ENCODE results near the gene MAGI2. TPM values are rescaled to one million over a fixed set of nuclear protein-coding genes. Genes with fewer than 3 reads are reported as not detected.

Gene MAGI2
- total RNA-seq, 1 donor from 2014 or later = 0.38 TPM

DNA sequence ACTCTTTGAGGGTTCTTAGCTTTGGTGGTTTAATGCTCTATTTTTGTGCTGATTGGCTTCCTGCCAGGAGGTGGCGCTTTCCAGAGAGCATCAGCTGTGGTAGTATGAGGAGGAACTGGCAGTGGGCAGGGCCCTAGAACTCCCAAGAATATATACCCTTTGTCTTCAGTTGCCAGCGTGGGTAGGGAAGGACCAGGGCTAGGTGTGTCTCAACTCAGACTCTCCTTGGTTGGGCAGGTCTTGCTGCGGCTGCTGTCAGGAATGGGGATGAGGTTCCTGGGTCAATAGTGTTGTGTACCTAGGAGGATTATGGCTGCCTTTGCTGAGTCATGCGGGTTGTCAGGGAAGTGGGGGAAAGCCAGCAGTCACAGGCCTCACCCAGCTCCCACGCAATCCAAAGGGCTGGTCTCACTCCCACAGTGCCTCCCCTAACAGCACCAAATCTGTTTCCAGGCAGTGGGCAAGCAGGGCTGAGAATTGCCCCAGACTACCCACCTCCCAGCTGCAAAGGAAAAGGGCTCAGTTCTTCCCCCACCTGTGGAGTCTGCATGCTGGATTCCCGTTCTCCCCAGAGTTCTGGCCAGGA, 1463.4 kb downstream of the MAGI2 start:
- TF ChIP-seq, protein P1, sequence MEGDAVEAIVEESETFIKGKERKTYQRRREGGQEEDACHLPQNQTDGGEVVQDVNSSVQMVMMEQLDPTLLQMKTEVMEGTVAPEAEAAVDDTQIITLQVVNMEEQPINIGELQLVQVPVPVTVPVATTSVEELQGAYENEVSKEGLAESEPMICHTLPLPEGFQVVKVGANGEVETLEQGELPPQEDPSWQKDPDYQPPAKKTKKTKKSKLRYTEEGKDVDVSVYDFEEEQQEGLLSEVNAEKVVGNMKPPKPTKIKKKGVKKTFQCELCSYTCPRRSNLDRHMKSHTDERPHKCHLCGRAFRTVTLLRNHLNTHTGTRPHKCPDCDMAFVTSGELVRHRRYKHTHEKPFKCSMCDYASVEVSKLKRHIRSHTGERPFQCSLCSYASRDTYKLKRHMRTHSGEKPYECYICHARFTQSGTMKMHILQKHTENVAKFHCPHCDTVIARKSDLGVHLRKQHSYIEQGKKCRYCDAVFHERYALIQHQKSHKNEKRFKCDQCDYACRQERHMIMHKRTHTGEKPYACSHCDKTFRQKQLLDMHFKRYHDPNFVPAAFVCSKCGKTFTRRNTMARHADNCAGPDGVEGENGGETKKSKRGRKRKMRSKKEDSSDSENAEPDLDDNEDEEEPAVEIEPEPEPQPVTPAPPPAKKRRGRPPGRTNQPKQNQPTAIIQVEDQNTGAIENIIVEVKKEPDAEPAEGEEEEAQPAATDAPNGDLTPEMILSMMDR (IDR thresholded peaks at IDR 0.05) = no peak
- intact Hi-C loops (cut with micrococcal nuclease) = no loop called here
- Mint-ChIP-seq H3K36me3 (ENCODE audit: low read depth) (no peaks in the 10 kb centered on the region), H3K27ac (no peak overlapping the region), H3K4me3 (no peak overlapping the region), H3K9me3 (no peaks in the 10 kb centered on the region), H3K27me3 (peaks cover 4% of the 10 kb centered on the region), H3K4me1 (no peaks in the 10 kb centered on the region)
- CTCF ChIA-PET = interaction anchor here (0.7 kb wide), 1 partner anchor 9 kb away, joined by 3 read pairs; no protein-coding TSS in a partner anchor
- DNase-seq = no peak
- no peak for ATAC-seq (ENCODE audit: low read depth)
- POLR2A ChIA-PET = interaction anchor here (1.0 kb wide), 1 partner anchor 29 kb away, joined by 3 read pairs; no protein-coding TSS in a partner anchor

DNA sequence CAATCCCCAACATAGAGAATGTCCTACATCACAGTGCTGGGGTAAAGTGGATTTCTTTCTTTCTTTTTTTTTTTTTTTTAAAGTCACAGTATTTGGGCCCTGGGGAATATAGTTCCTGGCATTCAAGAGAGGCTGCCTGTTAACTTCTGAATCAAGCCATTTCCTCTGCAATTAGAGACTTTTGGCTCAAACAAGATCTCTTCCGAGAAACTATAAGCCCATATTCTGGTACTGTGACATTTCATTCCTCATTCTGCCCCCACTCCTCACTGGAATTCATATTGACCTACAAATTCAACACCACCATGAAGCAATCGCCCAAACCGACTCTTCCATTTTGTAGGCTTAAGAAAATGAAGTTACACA, 1467.5 kb downstream of the MAGI2 start:
- Mint-ChIP-seq H3K27me3 (peaks cover 6% of the 10 kb centered on the region), H3K9me3 (no peaks in the 10 kb centered on the region)

DNA sequence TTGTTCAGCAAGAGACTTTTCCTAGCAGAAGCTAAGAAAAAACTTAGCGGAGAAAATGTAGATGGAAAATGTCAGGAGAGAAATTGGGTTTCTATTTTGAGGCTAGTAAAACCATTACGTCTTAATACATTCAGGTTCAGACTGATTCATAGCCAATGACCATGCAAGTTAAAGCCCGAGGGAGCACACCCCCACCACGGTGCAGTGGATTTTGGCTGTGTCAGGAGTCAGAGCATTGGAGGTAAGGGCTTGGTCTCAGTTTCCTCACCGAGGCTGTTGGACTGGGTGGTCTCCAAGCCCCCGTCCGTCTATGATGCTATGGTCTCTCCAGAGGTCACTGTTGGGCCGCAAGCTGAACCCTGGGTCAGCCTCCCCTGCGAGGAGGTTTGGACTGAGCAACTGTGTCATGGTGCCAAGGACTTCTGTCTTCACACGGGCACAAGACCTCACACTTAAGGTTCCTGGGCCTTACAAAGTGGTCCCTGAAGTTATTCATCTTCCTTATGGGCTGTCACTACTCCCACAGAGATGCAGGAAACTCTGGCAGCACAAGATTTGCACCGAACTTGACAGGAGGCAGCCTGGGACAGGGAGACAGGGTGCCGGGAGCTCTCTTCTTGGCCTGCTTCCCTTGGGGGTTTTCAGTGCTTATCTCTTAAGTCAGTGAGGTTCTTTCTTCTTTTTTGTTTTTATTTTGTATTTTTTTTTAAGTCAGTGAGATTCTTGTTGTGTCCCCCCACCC, 1468.1 kb downstream of the MAGI2 start:
- TF ChIP-seq, protein P1 (IDR thresholded peaks at IDR 0.05) = no peak
- POLR2A ChIA-PET = no interaction called here

More for the DNA sequence above, 1467.5 kb downstream of the MAGI2 start:
- ChIA-PET POLR2A (no interaction called here), CTCF (no interaction called here)
- intact Hi-C loops (cut with micrococcal nuclease) = no loop called here
- H3K4me1 Mint-ChIP-seq = no peaks in the 10 kb centered on the region
- no peak overlapping the region for H3K27ac Mint-ChIP-seq
- ATAC-seq (ENCODE audit: low read depth) (no peak), DNase-seq (no peak)
- H3K36me3 Mint-ChIP-seq (ENCODE audit: low read depth) = no peaks in the 10 kb centered on the region
- TF ChIP-seq, protein P1 (IDR thresholded peaks at IDR 0.05) = no peak
- no peak overlapping the region for H3K4me3 Mint-ChIP-seq

DNA sequence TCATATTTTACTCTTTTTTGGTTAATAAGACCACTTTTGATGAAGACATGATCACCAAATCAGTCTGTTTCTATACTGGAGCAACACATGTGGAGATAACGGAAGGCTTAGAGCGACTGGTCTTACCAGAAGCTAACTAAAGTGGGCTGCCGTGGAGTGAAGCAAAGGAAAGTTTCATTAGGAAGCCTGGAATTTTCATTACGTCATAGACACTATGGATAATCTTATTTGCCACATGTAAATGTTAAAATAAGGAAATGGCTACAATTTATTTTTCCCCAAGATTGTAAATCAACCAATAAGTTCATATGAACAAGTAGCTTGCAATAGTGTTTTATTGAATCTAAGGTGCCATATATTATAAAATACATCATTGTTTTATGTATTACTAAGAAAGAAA, 1469.5 kb downstream of the MAGI2 start:
- TF ChIP-seq, protein P1 (IDR thresholded peaks at IDR 0.05) = no peak

More for the DNA sequence above, 1468.1 kb downstream of the MAGI2 start:
- no peaks in the 10 kb centered on the region for H3K4me1 Mint-ChIP-seq
- intact Hi-C loops (cut with micrococcal nuclease) = no loop called here
- DNase-seq (no peak), ATAC-seq (ENCODE audit: low read depth) (no peak)
- CTCF ChIA-PET = no interaction called here
- no peaks in the 10 kb centered on the region for H3K9me3 Mint-ChIP-seq
- no peaks in the 10 kb centered on the region for H3K36me3 Mint-ChIP-seq (ENCODE audit: low read depth)
- peaks cover 6% of the 10 kb centered on the region for H3K27me3 Mint-ChIP-seq
- H3K27ac Mint-ChIP-seq = no peak overlapping the region
- H3K4me3 Mint-ChIP-seq = no peak overlapping the region

DNA sequence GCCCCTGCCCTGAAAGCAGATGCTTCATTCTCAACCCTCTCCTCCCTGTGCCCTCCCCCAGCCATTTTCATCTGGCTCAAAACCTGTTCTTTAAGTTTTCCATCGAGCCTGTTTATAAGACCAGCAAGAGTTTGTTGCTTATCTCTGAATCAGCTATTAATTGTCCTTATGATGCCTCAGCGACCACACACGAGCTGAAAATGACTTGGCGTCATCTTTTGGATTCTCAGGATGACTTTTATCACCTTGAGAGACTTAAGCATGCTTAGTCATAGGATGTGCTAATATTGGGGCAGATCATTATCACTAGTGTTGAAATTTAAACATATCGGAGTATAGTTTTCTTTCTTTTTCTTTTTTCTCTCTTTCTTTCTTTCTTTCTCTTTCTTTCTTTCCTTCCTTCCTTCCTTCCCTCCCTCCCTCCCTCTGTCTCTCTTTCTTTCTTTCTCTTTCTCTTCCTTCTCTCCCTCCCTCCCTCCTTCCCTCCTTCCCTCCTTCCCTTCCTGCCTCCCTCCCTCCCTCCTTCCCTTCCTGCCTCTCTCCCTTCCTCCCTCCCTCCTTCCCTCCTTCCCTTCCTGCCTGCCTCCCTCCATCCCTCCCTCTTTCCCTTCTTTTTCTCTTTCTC, 1470.4 kb downstream of the MAGI2 start:
- CTCF ChIA-PET = no interaction called here
- POLR2A ChIA-PET = no interaction called here
- H3K4me3 Mint-ChIP-seq = no peak overlapping the region
- no peaks in the 10 kb centered on the region for H3K9me3 Mint-ChIP-seq
- peaks cover 6% of the 10 kb centered on the region for H3K27me3 Mint-ChIP-seq
- no peak for DNase-seq
- H3K27ac Mint-ChIP-seq = no peak overlapping the region
- no peaks in the 10 kb centered on the region for H3K4me1 Mint-ChIP-seq
- ATAC-seq (ENCODE audit: low read depth) = no peak
- no peaks in the 10 kb centered on the region for H3K36me3 Mint-ChIP-seq (ENCODE audit: low read depth)
- TF ChIP-seq, protein P1 (IDR thresholded peaks at IDR 0.05) = no peak
- intact Hi-C loops (cut with micrococcal nuclease) = no loop called here

More for the DNA sequence above, 1469.5 kb downstream of the MAGI2 start:
- Mint-ChIP-seq H3K4me1 (no peaks in the 10 kb centered on the region), H3K9me3 (no peaks in the 10 kb centered on the region), H3K27me3 (peaks cover 6% of the 10 kb centered on the region), H3K27ac (no peak overlapping the region), H3K4me3 (no peak overlapping the region), H3K36me3 (ENCODE audit: low read depth) (no peaks in the 10 kb centered on the region)
- DNase-seq (no peak), ATAC-seq (ENCODE audit: low read depth) (no peak)
- POLR2A ChIA-PET = no interaction called here
- CTCF ChIA-PET = no interaction called here
- intact Hi-C loops (cut with micrococcal nuclease) = no loop called here

Measured in activated B cell treated with CpG ODN at 0.5 μM for 24 hours (primary cell).